A204.1 (cell line): ENCODE measurements around the gene NTNG1.

Experiments used
- FAIRE-seq: peaks from 2 replicates; lab custom pipeline; 2012; peaks lifted over from hg19 to GRCh38; lab: Jason Lieb, UNC

NTNG1 gene

DNA sequence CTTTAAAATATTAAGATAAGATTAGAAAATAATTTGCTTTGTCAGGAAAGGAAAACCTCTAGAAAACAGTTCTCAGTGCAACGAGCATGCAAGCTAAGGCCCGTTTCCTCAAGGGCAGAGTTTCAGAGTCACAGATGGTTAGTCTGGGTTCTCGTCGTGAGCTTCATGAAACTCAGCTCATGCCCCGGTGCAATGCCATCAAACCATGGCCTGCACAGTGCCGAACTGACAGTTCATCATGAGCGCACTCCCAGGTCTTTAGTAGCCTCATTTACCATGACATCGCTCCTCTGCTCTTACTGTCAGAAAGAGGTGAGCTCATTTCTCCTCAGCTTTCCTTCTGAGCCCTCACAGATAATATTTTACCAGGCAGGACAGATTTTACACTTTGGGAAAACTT is 319.2 kb downstream of the NTNG1 start:
- no peak for FAIRE-seq

DNA sequence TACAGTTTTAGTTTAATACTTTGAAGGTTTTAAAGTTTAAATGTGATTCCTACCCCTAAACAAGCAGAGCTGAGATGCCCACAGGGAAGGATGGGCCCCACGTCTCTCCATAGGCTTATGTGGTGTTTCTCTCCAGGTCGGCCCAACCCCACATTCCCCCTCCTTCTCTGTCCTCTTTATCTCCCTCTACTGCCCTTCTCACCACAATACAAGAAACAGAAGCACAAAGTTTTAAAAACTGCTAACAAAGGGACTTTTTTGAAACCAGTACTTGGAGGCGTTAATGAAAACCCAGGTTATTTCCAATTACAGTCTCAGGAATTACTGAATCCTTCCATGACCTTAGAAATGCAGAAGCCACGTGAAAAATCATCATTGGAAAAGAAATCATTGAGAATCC is 324.0 kb downstream of the NTNG1 start:
- no peak for FAIRE-seq

DNA sequence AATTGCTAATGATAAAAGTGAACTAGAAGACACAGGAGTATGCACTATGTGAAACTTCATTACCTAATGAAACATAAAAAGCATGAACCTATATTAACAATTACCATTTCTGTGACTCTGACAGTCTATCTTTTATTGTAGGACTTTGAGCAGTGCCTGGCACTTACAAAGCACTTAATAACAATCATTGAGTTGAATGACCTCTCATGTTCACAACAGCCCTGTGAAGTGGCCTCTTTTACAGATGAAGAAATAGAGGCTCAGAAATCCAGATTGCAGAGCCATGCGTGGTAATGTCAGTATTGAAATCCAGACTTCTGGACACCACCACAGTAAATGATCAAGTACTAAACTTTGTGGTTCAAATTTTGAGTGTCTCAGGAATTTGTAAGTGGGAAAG is 326.4 kb downstream of the NTNG1 start:
- FAIRE-seq, result no peak

DNA sequence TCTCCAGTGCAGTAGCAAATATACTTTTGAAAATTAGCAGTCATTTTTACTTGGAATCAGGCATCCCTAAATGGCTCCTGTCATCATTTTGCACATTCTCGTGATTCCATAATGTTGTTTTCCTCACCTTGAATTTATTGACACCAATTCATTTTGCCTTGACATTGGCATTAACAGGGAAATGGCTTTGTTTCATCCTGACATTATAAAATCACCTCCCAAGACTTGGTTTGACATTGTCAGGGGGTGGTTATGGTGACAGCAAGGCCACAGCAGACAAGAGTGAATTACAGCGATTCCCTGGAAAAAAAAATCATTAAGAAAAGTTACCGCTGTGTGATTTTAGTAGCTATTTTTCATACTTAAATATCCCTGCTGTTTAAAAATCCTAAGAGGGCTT is 327.0 kb downstream of the NTNG1 start:
- FAIRE-seq, result no peak

DNA sequence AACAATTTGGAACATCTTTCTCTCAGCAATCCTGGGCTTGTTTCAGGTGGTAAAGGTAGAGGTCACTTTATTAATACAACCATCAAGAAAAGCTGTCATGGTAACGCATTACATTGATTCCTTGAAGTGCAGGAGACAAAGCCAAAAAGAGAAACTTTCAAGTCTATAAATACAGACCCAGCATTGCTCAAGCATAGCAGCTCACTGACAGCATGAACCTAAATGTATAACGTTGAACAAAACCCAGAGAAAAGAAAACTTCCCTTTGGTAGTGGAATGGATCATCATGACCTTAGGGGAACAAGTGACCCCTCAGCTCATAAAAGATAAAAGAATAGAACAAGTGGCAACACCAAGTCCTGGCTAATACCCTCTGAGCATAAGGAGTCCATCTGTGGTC is 332.2 kb downstream of the NTNG1 start:
- FAIRE-seq, result no peak

DNA sequence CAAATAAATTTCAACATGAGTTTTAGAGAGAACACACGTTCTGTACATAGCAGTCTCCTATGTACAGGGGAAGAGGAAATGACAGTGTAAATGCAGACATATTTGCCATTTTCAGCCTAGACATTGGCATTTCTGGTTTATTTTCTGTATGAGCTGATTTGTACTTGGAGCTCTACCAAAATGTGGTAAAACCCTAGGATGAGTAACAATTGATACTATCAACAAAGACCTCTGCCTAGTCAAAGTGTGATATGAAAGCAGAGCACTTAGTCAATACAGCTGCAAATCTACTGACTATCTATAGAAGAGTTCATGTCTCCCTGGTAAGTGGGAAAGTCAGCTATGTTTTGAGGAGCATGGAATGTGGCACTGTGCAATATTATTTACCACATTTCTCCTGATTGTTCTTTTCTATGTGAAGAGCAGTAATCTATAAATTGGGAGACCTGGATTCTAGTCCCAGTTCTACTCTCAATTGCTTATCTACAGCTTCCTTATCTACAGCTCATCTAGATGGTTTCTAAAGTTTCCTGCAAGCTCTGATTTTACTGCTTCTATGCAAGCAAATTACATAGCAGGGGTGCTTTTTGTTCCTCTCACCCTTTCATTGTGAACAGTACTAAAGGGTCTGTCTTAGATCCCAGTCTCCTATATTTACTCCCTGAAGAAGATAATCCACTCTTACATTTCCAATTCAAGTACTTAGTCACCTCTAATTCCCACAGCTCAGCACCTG is 334.2 kb downstream of the NTNG1 start:
- no peak for FAIRE-seq

DNA sequence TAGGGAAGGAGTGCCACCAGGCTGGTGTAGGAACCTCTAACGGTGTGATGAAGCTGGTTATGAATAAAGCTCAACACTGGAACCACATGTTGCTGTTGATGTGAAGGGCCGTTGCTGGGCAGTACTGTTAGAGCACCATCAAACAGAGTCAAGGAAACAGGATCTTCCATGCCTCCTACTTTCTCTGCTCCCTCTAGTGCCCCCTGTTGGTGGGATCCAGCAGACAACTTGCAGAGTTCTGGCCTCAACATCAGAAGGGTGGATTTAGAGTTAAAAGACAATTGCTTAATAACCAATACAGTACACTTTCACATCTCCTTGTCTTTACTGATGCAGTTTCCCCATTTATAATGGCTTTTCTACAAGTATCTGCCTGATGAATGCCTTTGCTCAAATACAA is 336.4 kb downstream of the NTNG1 start:
- FAIRE-seq, result no peak

DNA sequence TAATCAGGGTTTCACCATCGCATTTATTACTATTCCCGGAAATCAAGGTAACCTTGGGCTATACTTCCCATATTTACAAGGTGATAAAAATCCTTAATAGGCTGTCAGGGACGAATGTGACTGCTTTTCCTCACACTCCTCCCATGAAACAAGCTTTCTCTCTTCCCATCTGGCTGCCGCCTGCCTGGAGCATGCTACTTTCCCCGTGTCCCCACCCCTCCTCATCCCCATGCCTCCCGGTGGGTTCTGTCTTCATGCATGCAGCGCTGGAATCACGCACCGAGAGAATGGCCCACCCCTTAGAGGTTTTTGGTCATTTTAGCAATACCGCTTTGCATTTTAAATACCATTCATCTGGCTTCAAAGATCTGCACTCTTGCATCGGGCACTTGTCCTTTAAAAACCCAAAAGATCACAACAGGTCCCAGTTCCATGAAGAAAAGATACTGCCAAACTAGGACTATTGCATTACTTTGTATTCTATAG is 339.1 kb downstream of the NTNG1 start:
- no peak for FAIRE-seq

DNA sequence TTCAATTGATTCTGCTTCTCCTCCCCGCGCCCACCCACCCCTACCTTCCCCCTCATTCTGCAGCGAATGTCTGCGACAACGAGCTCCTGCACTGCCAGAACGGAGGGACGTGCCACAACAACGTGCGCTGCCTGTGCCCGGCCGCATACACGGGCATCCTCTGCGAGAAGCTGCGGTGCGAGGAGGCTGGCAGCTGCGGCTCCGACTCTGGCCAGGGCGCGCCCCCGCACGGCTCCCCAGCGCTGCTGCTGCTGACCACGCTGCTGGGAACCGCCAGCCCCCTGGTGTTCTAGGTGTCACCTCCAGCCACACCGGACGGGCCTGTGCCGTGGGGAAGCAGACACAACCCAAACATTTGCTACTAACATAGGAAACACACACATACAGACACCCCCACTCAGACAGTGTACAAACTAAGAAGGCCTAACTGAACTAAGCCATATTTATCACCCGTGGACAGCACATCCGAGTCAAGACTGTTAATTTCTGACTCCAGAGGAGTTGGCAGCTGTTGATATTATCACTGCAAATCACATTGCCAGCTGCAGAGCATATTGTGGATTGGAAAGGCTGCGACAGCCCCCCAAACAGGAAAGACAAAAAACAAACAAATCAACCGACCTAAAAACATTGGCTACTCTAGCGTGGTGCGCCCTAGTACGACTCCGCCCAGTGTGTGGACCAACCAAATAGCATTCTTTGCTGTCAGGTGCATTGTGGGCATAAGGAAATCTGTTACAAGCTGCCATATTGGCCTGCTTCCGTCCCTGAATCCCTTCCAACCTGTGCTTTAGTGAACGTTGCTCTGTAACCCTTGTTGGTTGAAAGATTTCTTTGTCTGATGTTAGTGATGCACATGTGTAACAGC is 339.9 kb downstream of the NTNG1 start:
- no peak for FAIRE-seq

DNA sequence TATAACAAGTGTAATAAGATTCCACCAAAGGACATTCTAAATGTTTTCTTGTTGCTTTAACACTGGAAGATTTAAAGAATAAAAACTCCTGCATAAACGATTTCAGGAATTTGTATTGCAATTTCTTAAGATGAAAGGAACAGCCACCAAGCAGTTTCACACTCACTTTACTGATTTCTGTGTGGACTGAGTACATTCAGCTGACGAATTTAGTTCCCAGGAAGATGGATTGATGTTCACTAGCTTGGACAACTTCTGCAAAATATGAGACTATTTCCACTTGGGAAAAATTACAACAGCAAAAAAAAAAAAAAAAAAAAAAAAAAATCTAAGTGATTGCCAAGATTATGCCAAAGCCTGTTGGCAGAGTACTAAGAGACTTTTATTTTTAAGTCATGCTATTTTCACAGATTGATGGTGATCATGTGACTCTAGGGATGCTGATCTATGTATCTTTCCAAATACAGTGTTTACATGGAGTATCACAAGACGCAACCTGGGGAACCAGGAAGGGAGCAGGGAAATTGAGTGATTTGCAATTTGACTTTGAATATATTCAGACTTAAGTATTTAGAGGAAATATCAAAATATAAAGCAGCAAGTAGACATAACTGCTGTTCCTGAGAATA is 341.0 kb downstream of the NTNG1 start:
- no peak for FAIRE-seq

DNA sequence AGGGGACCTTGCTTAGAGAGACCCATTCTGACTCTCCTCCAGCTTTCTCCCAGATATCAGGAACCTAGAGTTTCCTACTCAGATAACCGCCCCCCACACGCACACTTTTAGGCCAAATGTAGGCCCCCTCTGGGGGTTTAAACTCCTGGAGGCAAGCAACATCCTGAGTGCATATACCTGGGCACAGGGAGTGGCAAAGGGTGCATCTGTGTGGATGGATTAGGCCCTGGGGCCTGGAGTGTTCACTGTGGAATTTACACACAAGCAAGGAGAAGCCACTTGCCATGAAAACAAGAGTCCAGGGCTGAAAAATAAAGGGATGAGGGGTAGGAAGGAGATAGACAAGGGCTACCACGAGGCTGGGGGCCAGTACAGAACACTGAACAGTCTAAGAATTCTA is 343.1 kb downstream of the NTNG1 start:
- no peak for FAIRE-seq

DNA sequence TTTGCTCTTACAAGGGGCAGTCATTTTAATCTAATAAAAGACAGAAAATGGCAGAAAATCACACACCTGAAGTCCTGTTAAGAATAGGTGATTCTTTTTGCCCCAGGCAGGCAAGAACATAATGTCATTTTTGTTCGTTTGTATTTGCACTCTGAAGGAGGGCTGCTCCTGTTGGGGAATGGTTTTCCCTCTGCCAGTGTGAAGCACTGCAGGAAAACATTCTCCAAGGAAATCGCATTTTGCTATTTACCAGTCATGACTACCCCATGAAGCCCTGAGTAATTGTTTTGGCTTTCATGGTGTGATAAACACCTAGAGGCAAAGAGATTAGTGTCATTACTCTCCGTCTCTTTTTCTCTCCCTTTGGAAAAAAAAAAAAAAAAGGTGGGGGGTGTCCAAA is 345.5 kb downstream of the NTNG1 start:
- no peak for FAIRE-seq

DNA sequence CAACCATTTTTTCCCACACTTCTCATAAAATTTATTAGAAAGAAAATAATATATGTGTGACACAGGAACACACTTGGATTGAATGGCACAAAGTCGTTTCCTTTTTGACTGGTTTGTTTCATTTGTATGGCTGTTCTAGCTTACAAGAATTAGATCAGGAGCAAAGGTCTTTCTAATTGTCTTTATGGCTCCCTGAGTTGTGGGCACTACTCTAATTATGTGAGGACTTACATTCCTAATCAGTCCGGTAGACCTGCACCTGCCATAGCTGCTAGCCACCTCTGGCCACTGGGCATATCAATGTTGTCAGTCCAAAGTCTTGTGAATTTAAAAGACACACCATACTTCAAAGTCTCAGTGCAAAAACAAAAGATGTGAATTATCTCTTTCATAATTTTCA is 346.7 kb downstream of the NTNG1 start:
- no peak for FAIRE-seq

DNA sequence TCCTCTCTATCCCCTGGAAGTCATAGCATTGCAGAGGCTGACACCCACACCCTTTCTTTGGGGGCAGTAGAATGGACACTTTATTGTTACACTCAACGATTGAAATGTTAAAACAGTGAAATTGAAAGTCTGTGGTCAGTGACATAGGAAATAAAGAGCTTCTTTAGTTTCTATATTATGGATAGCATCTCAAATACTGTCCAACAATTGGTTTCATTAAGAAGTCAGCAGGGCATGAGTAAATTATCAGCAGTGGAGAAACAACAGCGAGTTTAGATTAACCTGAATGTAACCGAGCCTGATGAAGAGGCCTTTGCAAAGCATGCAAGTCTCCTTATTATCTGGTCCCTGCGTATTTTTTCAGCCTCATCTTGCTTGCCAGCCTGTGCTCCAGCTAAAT is 350.7 kb downstream of the NTNG1 start:
- no peak for FAIRE-seq

DNA sequence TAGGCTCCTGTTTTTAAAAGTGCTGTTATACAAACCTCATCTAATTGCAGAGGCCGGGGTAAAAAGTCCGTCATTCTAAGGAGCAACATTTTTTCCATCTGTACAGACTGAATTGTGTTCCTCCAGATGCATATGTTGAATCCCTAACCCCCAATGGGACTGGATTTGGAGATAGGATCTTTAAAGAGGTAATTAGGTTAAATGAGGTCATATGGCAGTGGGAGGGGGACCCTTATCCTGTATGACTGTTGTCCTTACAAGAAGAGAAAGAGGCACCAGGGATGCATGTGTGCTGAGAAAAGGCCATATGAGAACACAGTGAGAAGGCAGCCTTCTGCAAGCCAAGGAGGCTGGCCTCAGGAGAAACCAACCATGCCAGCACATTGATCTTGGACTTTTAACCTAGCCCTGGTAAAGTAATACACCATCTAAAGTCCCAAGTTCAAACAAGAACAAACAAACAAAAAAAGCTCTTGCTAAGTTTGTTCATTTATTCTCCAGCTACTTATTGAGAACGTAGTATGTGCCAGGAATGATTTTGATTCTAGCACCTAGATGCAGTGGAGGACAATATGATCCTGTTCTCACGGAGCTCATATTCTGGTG is 352.4 kb downstream of the NTNG1 start:
- no peak for FAIRE-seq

DNA sequence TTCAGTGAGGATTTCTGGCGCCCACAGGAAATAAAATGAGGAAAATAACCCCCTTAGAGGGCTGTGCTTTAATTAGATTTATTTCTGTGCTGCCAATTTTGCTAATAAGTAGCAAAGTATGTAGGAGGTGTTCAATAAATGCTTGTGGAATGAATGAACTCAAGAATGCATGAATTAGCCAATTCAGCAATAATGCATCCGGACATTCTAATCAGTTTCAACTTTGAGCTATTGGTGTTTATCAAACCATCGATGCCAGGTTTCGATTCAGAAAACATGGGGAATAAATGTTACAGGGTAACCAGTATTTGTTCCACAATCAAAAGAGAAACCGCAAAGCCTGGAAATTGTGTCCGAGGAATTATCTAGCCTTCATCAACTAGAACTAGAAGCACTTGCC is 353.2 kb downstream of the NTNG1 start:
- FAIRE-seq, result no peak

DNA sequence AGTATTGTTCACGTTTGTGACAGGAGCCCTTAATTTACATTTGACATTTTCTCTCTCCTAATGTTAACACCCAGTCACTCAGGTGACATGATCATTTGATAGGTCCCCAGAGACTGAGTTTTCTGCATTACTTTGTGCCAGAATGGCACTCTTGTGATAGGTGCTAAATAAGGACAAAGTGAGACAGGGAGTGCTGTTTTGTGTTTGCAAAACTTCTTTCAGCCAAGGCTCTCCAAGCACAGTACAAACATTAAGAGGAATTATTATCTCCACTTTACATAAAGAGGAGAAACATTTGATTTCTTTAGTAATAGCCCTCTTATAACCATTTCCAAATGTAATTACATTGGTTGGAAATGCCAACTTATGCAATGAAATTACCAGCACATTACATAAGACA is 355.2 kb downstream of the NTNG1 start:
- no peak for FAIRE-seq

DNA sequence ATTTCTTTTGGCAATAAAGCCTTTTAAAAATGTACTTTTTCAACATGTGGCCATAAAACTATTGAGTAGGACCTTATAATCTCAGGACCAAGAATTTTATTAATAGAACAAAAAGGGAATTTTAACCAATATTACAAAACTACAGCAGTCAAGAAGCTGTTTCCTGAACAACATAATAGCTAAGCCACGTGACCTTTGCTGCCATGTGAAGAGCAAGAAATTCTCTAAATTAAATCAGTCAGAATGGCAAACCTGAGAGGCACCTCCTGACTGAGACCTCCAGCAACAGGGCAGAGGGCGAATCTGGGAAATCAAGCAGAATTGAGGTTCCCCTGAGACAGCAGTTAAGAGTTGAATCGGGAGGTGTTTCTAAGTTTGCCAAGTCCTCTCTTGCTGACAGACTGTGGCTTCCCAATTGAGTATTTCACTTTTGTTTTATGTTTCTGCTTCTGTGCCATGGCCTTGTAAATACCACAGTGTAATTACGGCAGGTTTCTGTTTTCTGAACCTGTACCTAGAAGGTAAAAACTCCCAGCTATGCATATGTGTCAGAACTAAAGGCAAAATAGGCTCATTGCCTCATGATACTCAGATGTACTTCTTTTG is 358.4 kb downstream of the NTNG1 start:
- FAIRE-seq, result no peak

DNA sequence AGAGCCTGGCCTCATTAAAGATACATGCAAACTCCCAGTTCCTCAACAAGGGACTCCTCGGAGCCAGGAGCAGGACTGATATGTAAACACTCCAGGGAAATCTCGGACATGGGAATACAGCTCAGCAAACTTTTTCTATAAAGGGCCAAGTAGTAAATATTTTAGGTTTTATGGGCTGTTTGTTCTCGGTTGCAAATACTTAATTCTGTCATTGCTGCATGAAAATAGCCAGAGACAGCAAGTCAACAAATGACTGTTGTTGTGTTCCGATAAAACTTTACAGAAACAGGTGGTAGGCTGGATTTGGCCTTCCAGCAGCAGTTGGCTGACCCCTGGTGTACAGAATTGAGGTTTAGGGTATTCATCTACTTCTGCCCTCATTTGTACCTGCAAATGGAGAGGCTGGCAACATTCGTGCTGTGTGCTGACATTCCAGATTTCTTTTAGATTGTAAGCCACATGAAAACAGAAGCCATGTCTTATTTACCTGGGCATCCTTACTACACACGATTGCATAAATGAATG is 360.3 kb downstream of the NTNG1 start:
- no peak for FAIRE-seq

DNA sequence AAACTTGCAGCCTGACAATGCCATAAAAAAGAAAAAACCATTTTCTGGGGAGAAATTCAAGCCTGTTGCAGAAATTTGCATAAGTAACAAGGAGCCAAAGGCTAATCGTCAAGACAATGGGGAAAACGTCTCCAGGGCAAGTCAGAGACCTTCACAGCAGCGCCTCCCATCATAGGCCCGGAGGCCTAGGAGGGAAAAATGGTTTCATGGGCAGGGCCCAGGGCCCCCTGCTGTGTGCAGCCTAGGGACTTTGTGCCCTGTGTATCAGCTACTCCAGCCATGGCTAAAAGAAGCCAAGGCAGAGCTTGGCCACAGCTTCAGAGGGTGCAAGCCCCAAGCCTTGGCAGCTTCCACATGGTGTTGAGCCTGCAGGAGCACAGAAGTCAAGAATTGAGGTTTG is 369.5 kb downstream of the NTNG1 start:
- FAIRE-seq, result no peak

DNA sequence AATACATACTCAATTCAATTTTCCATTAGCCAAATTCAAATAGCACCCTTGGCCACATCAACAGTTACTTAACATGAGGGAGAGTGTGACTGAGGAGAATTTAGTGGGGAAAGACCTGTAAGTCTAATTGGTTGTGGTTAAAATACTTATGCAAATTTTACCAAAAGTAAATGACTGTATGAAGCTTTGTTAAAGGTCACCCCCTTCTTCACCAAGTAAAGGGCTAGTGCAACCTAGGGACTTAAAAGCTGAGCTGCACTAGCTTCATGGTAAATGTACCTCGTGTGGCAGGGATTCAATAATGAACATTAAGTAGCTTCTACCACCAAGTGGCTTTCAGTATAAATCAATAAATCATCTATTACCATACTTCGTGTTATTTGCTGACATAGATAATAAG is 372.0 kb downstream of the NTNG1 start:
- FAIRE-seq, result no peak

DNA sequence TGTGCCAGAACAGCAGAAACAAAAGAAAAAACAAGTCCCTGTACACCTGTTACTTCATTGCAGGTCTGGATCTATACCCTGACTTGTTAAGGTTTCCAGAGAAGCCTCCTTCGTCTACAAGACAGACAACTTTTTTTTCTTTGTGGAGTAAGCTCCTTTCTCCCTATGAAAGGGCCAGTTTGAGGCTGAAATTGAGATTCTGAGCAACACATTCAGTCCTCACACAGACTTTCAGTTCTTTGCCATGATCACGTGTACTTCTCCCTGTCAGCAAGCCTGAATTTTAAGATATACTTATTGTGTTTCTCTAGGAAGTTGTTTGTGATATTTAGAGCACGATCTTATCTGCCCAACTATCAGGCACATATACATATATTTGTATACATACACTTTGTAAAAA is 374.0 kb downstream of the NTNG1 start:
- no peak for FAIRE-seq
